GM19025 (cell line): Measurements from ENCODE around the gene SPATA45.

Experiments
- ATAC-seq: cut with Tn5 transposase; IDR thresholded peaks from one replicate; pipeline ENCODE4 v1.9.1; 2021; ENCODE audit warnings: mild to moderate bottlenecking, low read depth, moderate library complexity; ENCODE audit not compliant: unreplicated experiment

Gene SPATA45

GRCh38 chr1:212783976-212784375 is 63.5 kb downstream of the SPATA45 start:
- no peak for ATAC-seq

GRCh38 chr1:212782422-212783154 is 64.9 kb downstream of the SPATA45 start:
- no peak for ATAC-seq

- no peak for ATAC-seq
These were observed 66.2 kb downstream of the SPATA45 start for GRCh38 chr1:212781225-212781624.

GRCh38 chr1:212780759-212781158 is 66.7 kb downstream of the SPATA45 start:
- ATAC-seq, result no peak
